A549 (cell line): ENCODE results near the gene COPS6. TPM values are rescaled to one million over a fixed set of nuclear protein-coding genes. Genes with fewer than 3 reads are reported as not detected.

Experiments
- CHD4 ChIP-seq: fragments of 200-600 bp; sonication (generic); IDR thresholded peaks from 2 replicates; pipeline ENCODE4 v1.6.1; 2016; ENCODE audit warnings: antibody characterized with exemption, mild to moderate bottlenecking, borderline replicate concordance
- CTCF ChIP-seq: fragments of >200 bp; sonication (Bioruptor Twin); formaldehyde crosslinking; IDR thresholded peaks from 3 replicates; pipeline ENCODE4 v1.5.1; 2016
- EP300 ChIP-seq, 2 experiments: fragments of >200 bp; sonication (Bioruptor Twin); formaldehyde crosslinking; IDR thresholded peaks; 2 replicates in 1 of 2; 3 replicates in 1 of 2; pipeline ENCODE4 v1.6.1; 2016 to 2017
- ESRRA ChIP-seq: fragments of 150-350 bp; IDR thresholded peaks from 2 replicates; pipeline ENCODE4 v1.6.1; 2014; ENCODE audit warnings: mild to moderate bottlenecking, low read length, borderline replicate concordance
- FOSL2 ChIP-seq, 2 experiments: fragments of 450-650 bp in 1 of 2; fragments of >200 bp in 1 of 2; sonication (Bioruptor Twin) in 1 of 2; formaldehyde crosslinking; IDR thresholded peaks; 2 replicates each; pipeline versions ENCODE4 v1.5.0 to v1.6.1; 2016 to 2020; ENCODE audit warnings: mild to moderate bottlenecking in 1 of 2, moderate library complexity in 1 of 2
- FOXS1 ChIP-seq: fragments of 250-450 bp; sonication (Bioruptor Pico); IDR thresholded peaks from 2 replicates; pipeline ENCODE4 v1.5.0; 2020; ENCODE audit warnings: mild to moderate bottlenecking, moderate library complexity
- HEYL ChIP-seq: fragments of 250-450 bp; sonication (Bioruptor Pico); IDR thresholded peaks from 2 replicates; pipeline ENCODE4 v1.8.0; 2021; ENCODE audit warnings: mild to moderate bottlenecking, moderate library complexity
- HOXA7 ChIP-seq: fragments of 250-450 bp; sonication (Bioruptor Pico); IDR thresholded peaks from 2 replicates; pipeline ENCODE4 v1.5.0; 2020; ENCODE audit warnings: mild to moderate bottlenecking, moderate library complexity
- HOXB13 ChIP-seq: fragments of 250-450 bp; sonication (Bioruptor Pico); IDR thresholded peaks from 2 replicates; pipeline ENCODE4 v1.5.0; 2020; ENCODE audit warnings: low read depth, mild to moderate bottlenecking, moderate library complexity
- HOXB5 ChIP-seq: fragments of 250-450 bp; sonication (Bioruptor Pico); IDR thresholded peaks from 2 replicates; pipeline ENCODE4 v1.5.0; 2020; ENCODE audit warnings: mild to moderate bottlenecking, moderate library complexity
- JUN ChIP-seq, 2 experiments: fragments of >200 bp; sonication (Bioruptor Twin); formaldehyde crosslinking; IDR thresholded peaks; 2 replicates in 1 of 2; 3 replicates in 1 of 2; pipeline ENCODE4 v1.6.1; 2016 to 2017
- KDM1A ChIP-seq: fragments of 200-600 bp; sonication (generic); IDR thresholded peaks from 2 replicates; pipeline ENCODE4 v1.6.1; 2016; ENCODE audit warnings: low read depth, mild to moderate bottlenecking
- KDM5A ChIP-seq: fragments of 200-600 bp; sonication (generic); IDR thresholded peaks from 2 replicates; pipeline ENCODE4 v1.6.1; 2016; ENCODE audit warnings: antibody characterized with exemption, mild to moderate bottlenecking
- MAFK ChIP-seq: fragments of 450-650 bp; IDR thresholded peaks from 2 replicates; pipeline ENCODE4 v1.6.1; 2014; ENCODE audit not compliant: partially characterized antibody
- MAZ ChIP-seq: fragments of 150-350 bp; IDR thresholded peaks from 2 replicates; pipeline ENCODE4 v1.6.1; 2014; ENCODE audit warnings: antibody characterized with exemption, low read depth, low read length, borderline replicate concordance
- MYC ChIP-seq: IDR thresholded peaks from 2 replicates; pipeline ENCODE4 v1.6.1; 2012; ENCODE audit warnings: mild to moderate bottlenecking, inconsistent platforms, low read length, improper control_type of control experiment, borderline replicate concordance
- NPAS2 ChIP-seq: fragments of 250-450 bp; sonication (Bioruptor Pico); IDR thresholded peaks from 2 replicates; pipeline ENCODE4 v1.8.0; 2022; ENCODE audit warnings: mild to moderate bottlenecking, moderate library complexity, borderline replicate concordance
- NR3C1 ChIP-seq: fragments of >200 bp; sonication (Bioruptor Twin); formaldehyde crosslinking; IDR thresholded peaks from 3 replicates; pipeline ENCODE4 v1.6.1; 2017
- PBX3 ChIP-seq: IDR thresholded peaks from 2 replicates; pipeline ENCODE4 v1.6.1; 2012
- PHF8 ChIP-seq: fragments of 200-600 bp; sonication (generic); IDR thresholded peaks from 2 replicates; pipeline ENCODE4 v1.6.1; 2016; ENCODE audit warnings: low read depth, mild to moderate bottlenecking, antibody characterized with exemption, moderate library complexity, borderline replicate concordance
- POLR2AphosphoS2 ChIP-seq: conservative IDR thresholded peaks from 2 replicates; pipeline ENCODE4 v1.6.1; 2012; ENCODE audit warnings: low read length, improper control_type of control experiment, inconsistent platforms
- RAD21 ChIP-seq, 2 experiments: fragments of >200 bp in 1 of 2; sonication (Bioruptor Twin) in 1 of 2; formaldehyde crosslinking in 1 of 2; IDR thresholded peaks in 1 of 2; conservative IDR thresholded peaks in 1 of 2; 2 replicates in 1 of 2; 3 replicates in 1 of 2; pipeline ENCODE4 v1.6.1; 2012 to 2018; ENCODE audit warnings: inconsistent platforms in 1 of 2
- RCOR1 ChIP-seq: fragments of 150-350 bp; IDR thresholded peaks from 2 replicates; pipeline ENCODE4 v1.6.1; 2014; ENCODE audit warnings: antibody characterized with exemption, low read length, low read depth
- RFX5 ChIP-seq: fragments of 450-650 bp; IDR thresholded peaks from 2 replicates; pipeline ENCODE4 v1.7.1; 2014; ENCODE audit warnings: antibody characterized with exemption, mild to moderate bottlenecking, moderate library complexity
- SREBF2 ChIP-seq: fragments of 450-650 bp; IDR thresholded peaks from 2 replicates; pipeline ENCODE4 v1.6.1; 2014; ENCODE audit warnings: mild to moderate bottlenecking, moderate library complexity
- TFCP2L1 ChIP-seq: fragments of 250-450 bp; sonication (Bioruptor Pico); IDR thresholded peaks from 2 replicates; pipeline ENCODE4 v1.5.0; 2021; ENCODE audit warnings: mild to moderate bottlenecking
- TP53 ChIP-seq: fragments of 250-450 bp; sonication (Bioruptor Pico); IDR thresholded peaks from 2 replicates; pipeline ENCODE4 v1.5.0; 2021; ENCODE audit warnings: mild to moderate bottlenecking, moderate library complexity
- USF2 ChIP-seq: fragments of 450-650 bp; IDR thresholded peaks from 2 replicates; pipeline ENCODE4 v1.6.1; 2014; ENCODE audit warnings: antibody characterized with exemption
- ZFP36 ChIP-seq: fragments of 450-650 bp; IDR thresholded peaks from 2 replicates; pipeline ENCODE4 v1.6.1; 2014; ENCODE audit warnings: borderline replicate concordance; ENCODE audit not compliant: partially characterized antibody
- ZNF302 ChIP-seq: fragments of 250-450 bp; sonication (Bioruptor Pico); IDR thresholded peaks from 2 replicates; pipeline ENCODE4 v1.9.0; 2021; ENCODE audit warnings: inconsistent platforms, mild to moderate bottlenecking, moderate library complexity
- ZSCAN20 ChIP-seq: fragments of 250-450 bp; sonication (Bioruptor Pico); IDR thresholded peaks from 2 replicates; pipeline ENCODE4 v1.8.0; 2022; ENCODE audit warnings: mild to moderate bottlenecking, moderate library complexity
- polyA plus RNA-seq, 4 experiments: library from polyadenylated mRNA; depleted of rRNA in 3 of 4; stranded (reverse); fragments of >200 nt; fragmentation: RNase III in 1 of 4; extraction: RNeasy Plus Mini Kit Qiagen cat#74134 plus additional on column Dnase treatment in 1 of 4; gene quantifications; 2 replicates in 3 of 4; 3 replicates in 1 of 4; pipeline ENCODE4 v1.2.3, GENCODE V29; 2011 to 2017
- TF ChIP-seq, protein P1 (sequence below): fragments of 150-350 bp; IDR thresholded peaks from 2 replicates; pipeline ENCODE4 v1.6.1; 2014; ENCODE audit warnings: low read depth, mild to moderate bottlenecking, low read length
- TF ChIP-seq, protein P2 (sequence below): fragments of >200 bp; sonication (Bioruptor Twin); formaldehyde crosslinking; IDR thresholded peaks from 3 replicates; pipeline ENCODE4 v1.6.1; 2016
- TF ChIP-seq, protein P3 (sequence below): fragments of 250-450 bp; sonication (Bioruptor Pico); IDR thresholded peaks from 2 replicates; pipeline ENCODE4 v1.5.0; 2020; ENCODE audit warnings: low read depth, mild to moderate bottlenecking, moderate library complexity

The COPS6 gene
- polyA plus RNA-seq, 2 of the 4 experiments (the other 2 are of a cell fraction) = 192 to 219 TPM

- TF ChIP-seq, protein P1, sequence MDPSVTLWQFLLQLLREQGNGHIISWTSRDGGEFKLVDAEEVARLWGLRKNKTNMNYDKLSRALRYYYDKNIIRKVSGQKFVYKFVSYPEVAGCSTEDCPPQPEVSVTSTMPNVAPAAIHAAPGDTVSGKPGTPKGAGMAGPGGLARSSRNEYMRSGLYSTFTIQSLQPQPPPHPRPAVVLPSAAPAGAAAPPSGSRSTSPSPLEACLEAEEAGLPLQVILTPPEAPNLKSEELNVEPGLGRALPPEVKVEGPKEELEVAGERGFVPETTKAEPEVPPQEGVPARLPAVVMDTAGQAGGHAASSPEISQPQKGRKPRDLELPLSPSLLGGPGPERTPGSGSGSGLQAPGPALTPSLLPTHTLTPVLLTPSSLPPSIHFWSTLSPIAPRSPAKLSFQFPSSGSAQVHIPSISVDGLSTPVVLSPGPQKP = no peak
- TF ChIP-seq CHD4 = no peak
- TF ChIP-seq RCOR1 = no peak
- no peak for TF ChIP-seq NPAS2 (CRISPR knock-in tag)
- no peak for TF ChIP-seq KDM1A
- no peak for TF ChIP-seq RFX5
- TF ChIP-seq MAFK = no peak
- TF ChIP-seq SREBF2 = no peak
- TF ChIP-seq RAD21 (conservative IDR thresholded peaks at IDR 0.05 in 1 of 2, IDR thresholded peaks at IDR 0.05 in 1 of 2) = no peak
- TF ChIP-seq TFCP2L1 (CRISPR knock-in tag) = peak; percentile 84; the same call in 1 of the 2 replicates
- TF ChIP-seq USF2 = no peak
- peak; percentile 89 for TF ChIP-seq TP53
- no peak for TF ChIP-seq CTCF
- TF ChIP-seq ZSCAN20 = no peak
- TF ChIP-seq JUN (IDR thresholded peaks at IDR 0.05) = 0 out of 5 replicates have a peak, but pooled peaks of 1 of the 2 experiments have one; percentile 27
- no peak for TF ChIP-seq HEYL (CRISPR knock-in tag)
- no peak for TF ChIP-seq HOXB13
- TF ChIP-seq ESRRA = no peak
- TF ChIP-seq PBX3 = no peak
- no peak for TF ChIP-seq KDM5A
- no peak for TF ChIP-seq EP300 (IDR thresholded peaks at IDR 0.05)
- TF ChIP-seq ZNF302 = no peak
- TF ChIP-seq, protein P2, sequence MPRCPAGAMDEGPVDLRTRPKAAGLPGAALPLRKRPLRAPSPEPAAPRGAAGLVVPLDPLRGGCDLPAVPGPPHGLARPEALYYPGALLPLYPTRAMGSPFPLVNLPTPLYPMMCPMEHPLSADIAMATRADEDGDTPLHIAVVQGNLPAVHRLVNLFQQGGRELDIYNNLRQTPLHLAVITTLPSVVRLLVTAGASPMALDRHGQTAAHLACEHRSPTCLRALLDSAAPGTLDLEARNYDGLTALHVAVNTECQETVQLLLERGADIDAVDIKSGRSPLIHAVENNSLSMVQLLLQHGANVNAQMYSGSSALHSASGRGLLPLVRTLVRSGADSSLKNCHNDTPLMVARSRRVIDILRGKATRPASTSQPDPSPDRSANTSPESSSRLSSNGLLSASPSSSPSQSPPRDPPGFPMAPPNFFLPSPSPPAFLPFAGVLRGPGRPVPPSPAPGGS = no peak
- no peak for TF ChIP-seq MAZ
- TF ChIP-seq POLR2AphosphoS2 = peak; percentile 97
- TF ChIP-seq HOXA7 = peak; percentile 88
- no peak for TF ChIP-seq ZFP36
- TF ChIP-seq HOXB5 = no peak
- TF ChIP-seq FOXS1 (CRISPR knock-in tag) = 0 out of 2 replicates have a peak, but pooled peaks have one; percentile 21
- no peak for TF ChIP-seq PHF8
- TF ChIP-seq, protein P3, sequence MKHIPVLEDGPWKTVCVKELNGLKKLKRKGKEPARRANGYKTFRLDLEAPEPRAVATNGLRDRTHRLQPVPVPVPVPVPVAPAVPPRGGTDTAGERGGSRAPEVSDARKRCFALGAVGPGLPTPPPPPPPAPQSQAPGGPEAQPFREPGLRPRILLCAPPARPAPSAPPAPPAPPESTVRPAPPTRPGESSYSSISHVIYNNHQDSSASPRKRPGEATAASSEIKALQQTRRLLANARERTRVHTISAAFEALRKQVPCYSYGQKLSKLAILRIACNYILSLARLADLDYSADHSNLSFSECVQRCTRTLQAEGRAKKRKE (CRISPR knock-in tag) = no peak
- no peak for TF ChIP-seq NR3C1
- TF ChIP-seq MYC = no peak
- no peak for TF ChIP-seq FOSL2 (IDR thresholded peaks at IDR 0.05)
- 0 out of 2 replicates have a peak, but pooled peaks have one; percentile 2 for TF ChIP-seq FOSL2 (CRISPR knock-in tag; IDR thresholded peaks at IDR 0.05)
Measured at GRCh38 chr7:100091411-100092181, 2.8 kb downstream of the COPS6 start (continued).
